SK-N-SH treated with all-trans-retinoic acid at 6 μM for 48 hours (cell line): ENCODE data around the gene NEUROG1.

Experiments
- ISL1 ChIP-seq: fragments of 250-450 bp; sonication (Bioruptor Pico); IDR thresholded peaks from 2 replicates; pipeline ENCODE4 v2.1.2; 2022; ENCODE audit warnings: mild to moderate bottlenecking, moderate library complexity
- PPARA ChIP-seq: fragments of 250-450 bp; sonication (Bioruptor Pico); IDR thresholded peaks from 2 replicates; pipeline ENCODE4 v1.5.0; 2020; ENCODE audit warnings: mild to moderate bottlenecking, borderline replicate concordance
- TOX ChIP-seq: fragments of 250-450 bp; sonication (Bioruptor Pico); IDR thresholded peaks from 2 replicates; pipeline ENCODE4 v1.8.0; 2021; ENCODE audit warnings: mild to moderate bottlenecking, moderate library complexity, borderline replicate concordance
- ZFP30 ChIP-seq: fragments of 450-650 bp; formaldehyde crosslinking; IDR thresholded peaks from 2 replicates; pipeline ENCODE4 v1.5.0; 2022; ENCODE audit warnings: mild to moderate bottlenecking, moderate library complexity

DNA sequence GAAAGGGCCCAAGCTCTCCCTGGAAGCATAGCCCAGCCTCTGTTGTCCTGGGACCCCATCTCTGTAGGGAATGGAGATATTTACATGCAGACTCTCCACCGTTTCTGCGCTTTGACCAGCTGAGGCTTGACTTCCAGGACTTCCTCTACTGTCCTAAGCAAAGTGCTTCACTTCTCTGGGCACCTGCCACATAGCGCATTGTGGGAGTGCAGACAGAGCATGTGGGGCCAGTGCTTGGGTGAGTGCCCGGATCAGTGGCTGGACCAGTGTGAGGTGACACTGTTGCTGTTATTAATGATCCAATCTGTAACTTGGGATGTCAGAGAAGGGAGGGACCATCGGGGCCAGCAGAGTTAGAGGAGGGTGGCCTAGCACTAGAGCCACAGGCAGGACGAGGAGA lies 32.5 kb upstream of the NEUROG1 start:
- TF ChIP-seq ZFP30 (CRISPR knock-in tag) (no peak), TOX (CRISPR knock-in tag) (no peak), ISL1 (CRISPR knock-in tag) (no peak), PPARA (CRISPR knock-in tag) (no peak)
